Measurements from ENCODE around the gene PERP.

The PERP gene

DNA sequence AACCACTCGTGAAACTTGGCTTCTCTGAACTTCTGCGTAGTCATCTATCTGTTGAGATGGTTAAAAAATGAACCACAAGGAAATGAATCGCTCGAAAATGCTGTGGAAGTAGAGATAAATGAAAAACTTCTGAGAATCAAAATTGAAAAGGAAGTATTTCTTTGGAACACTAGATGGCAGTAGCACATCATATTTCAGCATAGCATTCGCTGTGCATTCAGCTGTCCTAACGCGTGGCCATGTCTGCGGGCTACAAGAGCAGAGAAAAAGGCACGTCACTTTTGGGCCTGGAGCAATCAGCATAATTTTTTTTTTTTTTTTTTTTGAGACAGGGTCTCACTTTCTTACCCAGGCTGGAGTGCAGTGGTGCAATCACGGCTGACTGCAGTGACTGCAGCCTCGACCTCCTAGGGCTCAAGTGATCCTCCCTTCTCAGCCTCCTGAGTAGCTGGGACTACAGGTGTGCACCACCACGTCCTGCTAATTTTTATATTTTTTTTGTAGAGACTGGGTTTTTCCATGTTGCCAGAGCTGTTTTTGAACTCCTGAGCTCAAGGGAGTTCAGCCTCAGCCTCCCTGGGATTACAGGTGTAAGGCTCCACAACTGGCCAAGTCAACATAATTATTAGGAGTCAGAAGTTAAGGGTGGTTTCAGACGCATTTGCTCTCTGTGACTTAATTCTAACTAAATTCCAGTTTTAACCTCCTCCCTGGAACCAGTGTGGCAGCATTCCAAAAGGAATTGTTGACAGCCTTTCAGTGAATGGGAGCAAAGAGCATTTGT lies 8.8 kb upstream of the PERP start:
- no peak overlapping the region for H3K4ac ChIP-seq (ENCODE audit: low read length)
- peak overlapping the region; percentile 2 for H2AFZ ChIP-seq (ENCODE audit: low read length)
- WGBS, 2 donors (ENCODE audit: extremely low coverage in 2 of 2, insufficient read length in 2 of 2, insufficient replicate concordance in 1 of 2): no CpG with 5 or more reads among the region's 13 CpGs
- no peak overlapping the region for H3K9ac ChIP-seq (ENCODE audit: low read depth, low read length, poor library complexity)
- H3K4me3 ChIP-seq (ENCODE audit: low read length in 2 of 2): no peak overlapping the region
- H3K4me1 ChIP-seq (ENCODE audit: control insufficient read depth in 2 of 2, insufficient read depth in 1 of 2, low read depth in 1 of 2, low read length in 2 of 2): no peaks in the 10 kb centered on the region
- no peak overlapping the region for H2AK5ac ChIP-seq (ENCODE audit: low read depth, low read length)
- H4K8ac ChIP-seq (ENCODE audit: low read depth, low read length): no peak overlapping the region
- no peak overlapping the region for H4K91ac ChIP-seq (ENCODE audit: low read depth, low read length, poor library complexity)
- no peak overlapping the region for H2BK5ac ChIP-seq (ENCODE audit: low read length)
- no peaks in the 10 kb centered on the region for H3K36me3 ChIP-seq (replicated peaks in 1 of 2; ENCODE audit: control insufficient read depth in 2 of 2, insufficient read depth in 2 of 2, low read length in 2 of 2)
- H2BK12ac ChIP-seq (ENCODE audit: low read length): no peak overlapping the region
- no peak overlapping the region for H3K27ac ChIP-seq (replicated peaks; ENCODE audit: low read length)
- no peak overlapping the region for H2BK120ac ChIP-seq (ENCODE audit: low read depth, low read length)
- H3K27me3 ChIP-seq (ENCODE audit: control insufficient read depth in 3 of 3, insufficient read depth in 3 of 3, low read depth in 1 of 3, low read length in 3 of 3): peaks cover 0 to 3% (median 0%) of the 10 kb centered on the region in 3 experiments
- H3K18ac ChIP-seq (ENCODE audit: low read length): no peak overlapping the region
- no peak overlapping the region for H3K4me2 ChIP-seq (ENCODE audit: insufficient read depth, low read length, poor library complexity, severe bottlenecking)
- H3K9me3 ChIP-seq (replicated peaks in 1 of 2; ENCODE audit: control insufficient read depth in 2 of 2, insufficient read depth in 1 of 2, low read depth in 1 of 2, low read length in 2 of 2): no peaks in the 10 kb centered on the region
- no peak overlapping the region for H2BK15ac ChIP-seq (ENCODE audit: low read length)
- H3K79me1 ChIP-seq (ENCODE audit: low read depth, low read length): no peaks in the 10 kb centered on the region
- no peak overlapping the region for H3K14ac ChIP-seq (ENCODE audit: low read length)
- DNase-seq (ENCODE audit: low spot score): peak; percentile 54
- H3K23ac ChIP-seq (ENCODE audit: low read depth, low read length, poor library complexity): no peak overlapping the region

DNA sequence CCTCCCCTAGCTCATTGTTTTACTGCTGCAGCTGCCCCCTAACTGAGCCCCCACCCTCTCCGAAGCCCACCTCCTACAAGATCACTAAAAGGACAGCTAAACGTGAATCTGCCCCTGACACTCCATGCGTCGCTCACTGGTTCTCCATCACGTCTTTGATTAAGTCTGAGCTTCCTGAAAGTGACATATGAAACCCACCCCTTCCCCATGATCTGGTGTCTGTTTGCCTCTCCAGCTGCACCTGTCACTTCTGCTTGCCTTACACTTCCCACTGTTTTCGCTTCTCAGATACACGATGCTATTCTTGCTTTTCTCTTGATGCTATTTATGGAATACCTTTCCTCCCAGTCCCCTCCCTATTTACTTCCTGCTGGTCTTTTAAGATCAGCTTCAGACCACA lies 8.0 kb upstream of the PERP start:
- Histone ChIP-seq H2AK5ac (ENCODE audit: low read depth, low read length) (no peak overlapping the region), H2BK15ac (ENCODE audit: low read length) (no peak overlapping the region), H3K27ac (replicated peaks; ENCODE audit: low read length) (no peak overlapping the region), H4K91ac (ENCODE audit: low read depth, low read length, poor library complexity) (no peak overlapping the region), H3K14ac (ENCODE audit: low read length) (no peak overlapping the region), H3K9ac (ENCODE audit: low read depth, low read length, poor library complexity) (no peak overlapping the region), H3K23ac (ENCODE audit: low read depth, low read length, poor library complexity) (no peak overlapping the region), H3K36me3 (replicated peaks in 1 of 2; ENCODE audit: control insufficient read depth in 2 of 2, insufficient read depth in 2 of 2, low read length in 2 of 2) (no peaks in the 10 kb centered on the region), H2BK5ac (ENCODE audit: low read length) (no peak overlapping the region), H4K8ac (ENCODE audit: low read depth, low read length) (no peak overlapping the region), H3K4ac (ENCODE audit: low read length) (no peak overlapping the region), H3K79me1 (ENCODE audit: low read depth, low read length) (no peaks in the 10 kb centered on the region), H3K9me3 (replicated peaks in 1 of 2; ENCODE audit: control insufficient read depth in 2 of 2, insufficient read depth in 1 of 2, low read depth in 1 of 2, low read length in 2 of 2) (no peaks in the 10 kb centered on the region), H3K4me1 (ENCODE audit: control insufficient read depth in 2 of 2, insufficient read depth in 1 of 2, low read depth in 1 of 2, low read length in 2 of 2) (no peaks in the 10 kb centered on the region), H3K4me3 (ENCODE audit: low read length in 2 of 2) (no peak overlapping the region), H3K18ac (ENCODE audit: low read length) (no peak overlapping the region), H3K27me3 (ENCODE audit: control insufficient read depth in 3 of 3, insufficient read depth in 3 of 3, low read depth in 1 of 3, low read length in 3 of 3) (peaks cover 0 to 2% (median 0%) of the 10 kb centered on the region in 3 experiments), H3K4me2 (ENCODE audit: insufficient read depth, low read length, poor library complexity, severe bottlenecking) (no peak overlapping the region), H2AFZ (ENCODE audit: low read length) (no peak overlapping the region), H2BK12ac (ENCODE audit: low read length) (no peak overlapping the region), H2BK120ac (ENCODE audit: low read depth, low read length) (no peak overlapping the region)
- WGBS, 2 donors (ENCODE audit: extremely low coverage in 2 of 2, insufficient read length in 2 of 2, insufficient replicate concordance in 1 of 2): no CpG with 5 or more reads among the region's 7 CpGs
- no peak for DNase-seq (ENCODE audit: low spot score)

DNA sequence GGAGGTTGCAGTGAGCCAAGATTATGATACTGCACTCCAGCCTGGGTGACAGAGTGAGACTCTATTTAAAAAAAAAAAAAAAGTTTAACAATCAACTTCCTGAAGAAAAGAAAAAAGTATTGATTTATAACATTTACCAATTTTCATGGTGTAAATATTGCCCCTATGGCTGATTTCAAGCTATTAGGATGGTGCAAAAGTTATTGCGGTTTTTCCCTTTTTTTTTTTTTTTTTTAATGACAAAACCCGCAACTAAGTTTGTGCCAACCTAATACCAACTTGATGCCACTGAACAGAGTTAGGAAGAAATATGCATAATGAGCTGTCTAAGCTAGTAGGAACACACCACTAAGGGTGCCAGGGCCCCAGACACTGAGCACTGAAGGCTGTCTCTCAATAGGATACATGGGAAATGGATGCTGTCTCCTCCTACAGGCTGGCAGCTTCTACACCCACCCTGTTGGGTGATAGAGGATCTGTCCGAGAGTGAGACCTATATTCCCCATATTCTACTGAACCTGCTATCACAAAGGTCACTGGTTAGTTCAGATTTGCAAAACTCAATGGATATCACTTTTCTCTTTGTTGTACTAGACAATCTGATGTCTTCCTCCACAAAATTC lies 6.5 kb upstream of the PERP start:
- no peak for DNase-seq (ENCODE audit: low spot score)
- Histone ChIP-seq H4K8ac (ENCODE audit: low read depth, low read length) (no peak overlapping the region), H3K79me1 (ENCODE audit: low read depth, low read length) (no peaks in the 10 kb centered on the region), H3K27ac (replicated peaks; ENCODE audit: low read length) (no peak overlapping the region), H3K9me3 (replicated peaks in 1 of 2; ENCODE audit: control insufficient read depth in 2 of 2, insufficient read depth in 1 of 2, low read depth in 1 of 2, low read length in 2 of 2) (no peaks in the 10 kb centered on the region), H2BK120ac (ENCODE audit: low read depth, low read length) (no peak overlapping the region), H3K4ac (ENCODE audit: low read length) (no peak overlapping the region), H2AFZ (ENCODE audit: low read length) (no peak overlapping the region), H4K91ac (ENCODE audit: low read depth, low read length, poor library complexity) (no peak overlapping the region), H2BK5ac (ENCODE audit: low read length) (no peak overlapping the region), H3K27me3 (ENCODE audit: control insufficient read depth in 3 of 3, insufficient read depth in 3 of 3, low read depth in 1 of 3, low read length in 3 of 3) (peaks cover 0 to 8% (median 0%) of the 10 kb centered on the region in 3 experiments), H3K14ac (ENCODE audit: low read length) (no peak overlapping the region), H3K36me3 (replicated peaks in 1 of 2; ENCODE audit: control insufficient read depth in 2 of 2, insufficient read depth in 2 of 2, low read length in 2 of 2) (no peaks in the 10 kb centered on the region), H3K4me1 (ENCODE audit: control insufficient read depth in 2 of 2, insufficient read depth in 1 of 2, low read depth in 1 of 2, low read length in 2 of 2) (no peaks in the 10 kb centered on the region), H3K23ac (ENCODE audit: low read depth, low read length, poor library complexity) (no peak overlapping the region), H2BK15ac (ENCODE audit: low read length) (no peak overlapping the region), H3K4me3 (ENCODE audit: low read length in 2 of 2) (no peak overlapping the region), H3K18ac (ENCODE audit: low read length) (no peak overlapping the region), H3K4me2 (ENCODE audit: insufficient read depth, low read length, poor library complexity, severe bottlenecking) (no peak overlapping the region), H3K9ac (ENCODE audit: low read depth, low read length, poor library complexity) (no peak overlapping the region), H2BK12ac (ENCODE audit: low read length) (no peak overlapping the region), H2AK5ac (ENCODE audit: low read depth, low read length) (no peak overlapping the region)
- WGBS, 2 donors (ENCODE audit: extremely low coverage in 2 of 2, insufficient read length in 2 of 2, insufficient replicate concordance in 1 of 2): no CpG with 5 or more reads among the region's 3 CpGs

DNA sequence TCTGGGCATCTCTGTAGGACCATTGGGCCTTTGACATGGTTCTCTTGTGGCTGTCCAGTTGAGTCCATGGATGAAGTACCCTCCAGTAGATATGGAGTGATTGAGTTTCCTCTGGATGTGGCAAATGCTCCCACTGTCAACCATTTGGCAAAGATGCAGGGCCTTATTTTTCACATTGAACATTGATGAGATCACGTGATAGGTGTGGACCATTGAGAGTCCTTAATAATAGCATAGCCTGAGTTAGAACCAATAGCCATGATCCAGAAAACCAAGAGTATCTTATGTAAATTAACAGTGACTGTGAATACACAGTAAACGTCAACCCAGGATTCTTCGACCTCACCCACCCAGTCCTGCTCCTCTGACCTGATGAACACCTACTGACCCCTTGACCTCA lies 3.0 kb upstream of the PERP start:
- no peak overlapping the region for H2BK120ac ChIP-seq (ENCODE audit: low read depth, low read length)

More for the DNA sequence above, 3.0 kb upstream of the PERP start:
- Histone ChIP-seq H3K27me3 (ENCODE audit: control insufficient read depth in 3 of 3, insufficient read depth in 3 of 3, low read depth in 1 of 3, low read length in 3 of 3) (peaks cover 0 to 43% (median 9%) of the 10 kb centered on the region in 3 experiments), H2BK12ac (ENCODE audit: low read length) (no peak overlapping the region), H4K91ac (ENCODE audit: low read depth, low read length, poor library complexity) (no peak overlapping the region), H3K18ac (ENCODE audit: low read length) (no peak overlapping the region), H4K8ac (ENCODE audit: low read depth, low read length) (no peak overlapping the region), H3K36me3 (replicated peaks in 1 of 2; ENCODE audit: control insufficient read depth in 2 of 2, insufficient read depth in 2 of 2, low read length in 2 of 2) (no peaks in the 10 kb centered on the region), H2AFZ (ENCODE audit: low read length) (no peak overlapping the region), H3K4ac (ENCODE audit: low read length) (no peak overlapping the region), H2AK5ac (ENCODE audit: low read depth, low read length) (no peak overlapping the region), H3K27ac (replicated peaks; ENCODE audit: low read length) (no peak overlapping the region), H3K9ac (ENCODE audit: low read depth, low read length, poor library complexity) (no peak overlapping the region), H3K4me2 (ENCODE audit: insufficient read depth, low read length, poor library complexity, severe bottlenecking) (no peak overlapping the region), H3K9me3 (replicated peaks in 1 of 2; ENCODE audit: control insufficient read depth in 2 of 2, insufficient read depth in 1 of 2, low read depth in 1 of 2, low read length in 2 of 2) (no peaks in the 10 kb centered on the region), H2BK5ac (ENCODE audit: low read length) (no peak overlapping the region), H3K79me1 (ENCODE audit: low read depth, low read length) (no peaks in the 10 kb centered on the region), H2BK15ac (ENCODE audit: low read length) (no peak overlapping the region), H3K14ac (ENCODE audit: low read length) (no peak overlapping the region), H3K23ac (ENCODE audit: low read depth, low read length, poor library complexity) (no peak overlapping the region), H3K4me3 (ENCODE audit: low read length in 2 of 2) (no peak overlapping the region), H3K4me1 (ENCODE audit: control insufficient read depth in 2 of 2, insufficient read depth in 1 of 2, low read depth in 1 of 2, low read length in 2 of 2) (no peaks in the 10 kb centered on the region)
- no peak for DNase-seq (ENCODE audit: low spot score)
- WGBS, 2 donors (ENCODE audit: extremely low coverage in 2 of 2, insufficient read length in 2 of 2, insufficient replicate concordance in 1 of 2): no CpG with 5 or more reads among the region's 3 CpGs

All from neuronal stem cell (in vitro differentiated cells).